ENCODE data around the gene GSAP. TPM values are rescaled to one million over a fixed set of nuclear protein-coding genes. Genes with fewer than 3 reads are reported as not detected.

GSAP gene
- total RNA-seq, 2 donors from 2014 or later = 3.7 to 7.7 TPM

- intact Hi-C loops (cut with DNase I) = no loop called here
Observed at GRCh38 chr7:77420986-77421672, 5.0 kb upstream of the GSAP start.

GRCh38 chr7:77420438-77420837, 4.3 kb upstream of the GSAP start:
- H3K4me1 ChIP-seq = no peaks in the 10 kb centered on the region
- no peak for TF ChIP-seq CTCF (IDR thresholded peaks at IDR 0.05)
- intact Hi-C loops (cut with DNase I) = no loop called here
- no peak for DNase-seq
- H3K9ac ChIP-seq (ENCODE audit: low read depth in 2 of 2, low read length in 2 of 2) = no peak overlapping the region
- H3K27me3 ChIP-seq = no peaks in the 10 kb centered on the region
- H3K4me3 ChIP-seq = no peak overlapping the region
- no peaks in the 10 kb centered on the region for H3K36me3 ChIP-seq
- H3K9me3 ChIP-seq = no peaks in the 10 kb centered on the region
- no peak overlapping the region for H3K27ac ChIP-seq

More at GRCh38 chr7:77420986-77421672, 5.0 kb upstream of the GSAP start:
- H3K27me3 ChIP-seq = no peaks in the 10 kb centered on the region
- TF ChIP-seq CTCF (IDR thresholded peaks at IDR 0.05) = no peak
- no peak overlapping the region for H3K4me3 ChIP-seq
- DNase-seq = no peak
- no peak overlapping the region for H3K9ac ChIP-seq (ENCODE audit: low read depth in 2 of 2, low read length in 2 of 2)
- H3K27ac ChIP-seq = no peak overlapping the region
- H3K9me3 ChIP-seq = no peaks in the 10 kb centered on the region
- H3K4me1 ChIP-seq = no peaks in the 10 kb centered on the region
- H3K36me3 ChIP-seq = no peaks in the 10 kb centered on the region

- TF ChIP-seq CTCF (IDR thresholded peaks at IDR 0.05) = no peak
- intact Hi-C loops (cut with DNase I) = no loop called here
Observed at GRCh38 chr7:77419102-77419501, 3.0 kb upstream of the GSAP start.

GRCh38 chr7:77417801-77418200, 1.7 kb upstream of the GSAP start:
- Histone ChIP-seq H3K27ac (no peak overlapping the region), H3K9ac (ENCODE audit: low read depth in 2 of 2, low read length in 2 of 2) (no peak overlapping the region), H3K27me3 (no peaks in the 10 kb centered on the region), H3K4me3 (no peak overlapping the region), H3K9me3 (no peaks in the 10 kb centered on the region), H3K4me1 (no peaks in the 10 kb centered on the region), H3K36me3 (no peaks in the 10 kb centered on the region)
- no peak for DNase-seq
- intact Hi-C loops (cut with DNase I) = no loop called here
- no peak for TF ChIP-seq CTCF (IDR thresholded peaks at IDR 0.05)

More at GRCh38 chr7:77419102-77419501, 3.0 kb upstream of the GSAP start:
- Histone ChIP-seq H3K36me3 (no peaks in the 10 kb centered on the region), H3K4me1 (no peaks in the 10 kb centered on the region), H3K27ac (no peak overlapping the region), H3K4me3 (no peak overlapping the region), H3K27me3 (no peaks in the 10 kb centered on the region), H3K9me3 (no peaks in the 10 kb centered on the region), H3K9ac (ENCODE audit: low read depth in 2 of 2, low read length in 2 of 2) (no peak overlapping the region)
- no peak for DNase-seq

DNA sequence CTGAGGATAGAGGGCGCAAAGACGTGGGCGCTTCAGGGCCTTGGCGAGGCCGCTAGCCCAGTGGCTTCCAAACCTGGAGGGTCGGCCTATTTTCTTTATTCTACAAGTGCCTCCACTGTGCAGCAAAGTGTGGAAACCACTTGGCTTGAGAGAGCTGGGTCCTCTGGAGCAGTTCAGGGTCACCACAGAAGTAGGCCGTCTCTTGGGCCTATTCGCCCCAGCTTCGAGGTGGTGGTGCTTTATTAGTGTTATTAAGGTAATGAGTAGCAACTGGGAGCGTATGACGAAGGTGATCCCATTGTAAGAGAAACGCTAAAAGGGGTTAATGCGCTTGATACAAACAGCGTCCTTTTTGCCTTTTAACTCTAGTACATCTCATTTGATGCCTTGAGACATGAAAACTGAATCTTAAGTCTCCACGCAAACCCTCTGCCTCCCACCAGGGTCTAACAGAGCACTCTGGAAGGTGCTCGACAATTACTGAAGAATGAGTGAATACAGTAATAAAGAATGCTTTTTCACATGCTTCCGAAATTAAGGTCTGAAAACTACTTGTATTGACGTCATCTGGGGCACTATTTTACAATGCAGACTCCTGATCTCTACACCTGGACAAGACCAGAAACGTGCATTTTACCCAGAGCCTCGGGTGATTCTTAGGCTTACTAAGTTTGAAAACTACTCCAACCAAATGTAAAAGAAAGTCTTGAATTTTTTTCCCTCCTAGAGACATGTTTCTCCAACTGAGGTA, 647 bp upstream of the GSAP start:
- peak overlapping the region; percentile 80 for H3K27ac ChIP-seq
- intact Hi-C loops (cut with DNase I) = no loop called here
- no peak for DNase-seq
- peak overlapping the region; percentile 44 to 80 for H3K9ac ChIP-seq (ENCODE audit: low read depth in 2 of 2, low read length in 2 of 2)
- H3K36me3 ChIP-seq = no peaks in the 10 kb centered on the region
- H3K27me3 ChIP-seq = no peaks in the 10 kb centered on the region
- peak overlapping the region; percentile 74 for H3K4me3 ChIP-seq
- H3K9me3 ChIP-seq = no peaks in the 10 kb centered on the region
- no peaks in the 10 kb centered on the region for H3K4me1 ChIP-seq
- no peak for TF ChIP-seq CTCF (IDR thresholded peaks at IDR 0.05)

Measured in colonic mucosa (tissue), 4 donors.